ENCODE data around the gene TRIM39. TPM values are rescaled to one million over a fixed set of nuclear protein-coding genes. Genes with fewer than 3 reads are reported as not detected.

The TRIM39 gene
- total and polyA plus RNA-seq, 7 donors: 7.4 to 20.9 (median 11.4) TPM

GRCh38 chr6:30378290-30378937 lies 51.7 kb downstream of the TRIM39 start:
- peaks cover 0 to 18% (median 3%) of the 10 kb centered on the region in 3 donors for H3K27me3 ChIP-seq (ENCODE audit: insufficient read depth in 3 of 3, low read length in 2 of 3)
- DNase-seq (no peak), ATAC-seq (no peak)
- WGBS, 3 donors: 0 to 7% (median 3%) methylated on average over 1 of the region's 1 CpG
- no peaks in the 10 kb centered on the region for H3K9me3 ChIP-seq
- intact Hi-C loops (cut with DNase I): no loop called here
- no peak overlapping the region for H3K27ac ChIP-seq
- no peaks in the 10 kb centered on the region for H3K4me1 ChIP-seq
- TF ChIP-seq CTCF (IDR thresholded peaks at IDR 0.05): no peak
- H3K4me3 ChIP-seq: no peak overlapping the region
- no peaks in the 10 kb centered on the region for H3K36me3 ChIP-seq (ENCODE audit: insufficient read depth in 1 of 2, low read depth in 1 of 2)

- no peaks in the 10 kb centered on the region for H3K9me3 ChIP-seq
- 48 to 70% (median 62%) methylated on average over 5 of the region's 5 CpGs for WGBS, 3 donors
- no peak overlapping the region for H3K4me3 ChIP-seq
- no peak overlapping the region for H3K27ac ChIP-seq
- intact Hi-C loops (cut with DNase I): no loop called here
- ATAC-seq (no peak), DNase-seq (no peak)
- peaks cover 0 to 23% (median 3%) of the 10 kb centered on the region in 3 donors for H3K27me3 ChIP-seq (ENCODE audit: insufficient read depth in 3 of 3, low read length in 2 of 3)
- no peaks in the 10 kb centered on the region for H3K36me3 ChIP-seq (ENCODE audit: insufficient read depth in 1 of 2, low read depth in 1 of 2)
- no peak for TF ChIP-seq CTCF (IDR thresholded peaks at IDR 0.05)
- no peaks in the 10 kb centered on the region for H3K4me1 ChIP-seq
Measured at GRCh38 chr6:30380464-30380863, 53.7 kb downstream of the TRIM39 start.

GRCh38 chr6:30386166-30386565 lies 59.4 kb downstream of the TRIM39 start:
- Histone ChIP-seq H3K4me3 (no peak overlapping the region), H3K9me3 (no peaks in the 10 kb centered on the region), H3K27ac (no peak overlapping the region), H3K4me1 (no peaks in the 10 kb centered on the region), H3K36me3 (ENCODE audit: insufficient read depth in 1 of 2, low read depth in 1 of 2) (no peaks in the 10 kb centered on the region), H3K27me3 (ENCODE audit: insufficient read depth in 3 of 3, low read length in 2 of 3) (peaks cover 0 to 44% (median 0%) of the 10 kb centered on the region in 3 donors)
- intact Hi-C loops (cut with DNase I): no loop called here
- no peak for TF ChIP-seq CTCF (IDR thresholded peaks at IDR 0.05)
- no peak for ATAC-seq
- no peak for DNase-seq
- WGBS, 3 donors: 44 to 47% (median 46%) methylated on average over 3 of the region's 3 CpGs

GRCh38 chr6:30391240-30391639 lies 64.5 kb downstream of the TRIM39 start:
- DNase-seq: no peak
- 53 to 61% (median 59%) methylated on average over 3 of the region's 3 CpGs for WGBS, 3 donors
- intact Hi-C loops (cut with DNase I): loop anchor here in 1 of 2 donors (10.0 kb wide), 1 partner anchor 176 kb away; the partner anchor contains the start of gene TRIM26
- no peak overlapping the region for H3K27ac ChIP-seq
- no peak for TF ChIP-seq CTCF (IDR thresholded peaks at IDR 0.05)
- H3K4me1 ChIP-seq: no peaks in the 10 kb centered on the region
- H3K36me3 ChIP-seq (ENCODE audit: insufficient read depth in 1 of 2, low read depth in 1 of 2): no peaks in the 10 kb centered on the region
- no peaks in the 10 kb centered on the region for H3K9me3 ChIP-seq
- H3K27me3 ChIP-seq (ENCODE audit: insufficient read depth in 3 of 3, low read length in 2 of 3): peaks cover 0 to 44% (median 0%) of the 10 kb centered on the region in 3 donors
- no peak overlapping the region for H3K4me3 ChIP-seq
- no peak for ATAC-seq

Other genes with a start within 250 kb of the TRIM39 start
- gene TRIM31, start 213.8 kb upstream of the TRIM39 start, total RNA-seq: not detected
- gene TRIM31, start 213.8 kb upstream of the TRIM39 start, polyA plus RNA-seq: under 1 TPM in 2 of 3 donors, not detected in 1; 0.01 to 0.15 TPM
- not detected for gene TRIM40, start 190.8 kb upstream of the TRIM39 start, total RNA-seq
- under 1 TPM in 1 of 3 donors, not detected in 2; 0.03 TPM for gene TRIM40, start 190.8 kb upstream of the TRIM39 start, polyA plus RNA-seq
- gene TRIM10, start 165.7 kb upstream of the TRIM39 start, total RNA-seq: under 1 TPM in 1 of 4 donors, not detected in 3; 0.10 TPM
- not detected for gene TRIM10, start 165.7 kb upstream of the TRIM39 start, polyA plus RNA-seq
- not detected for gene TRIM15, start 163.4 kb upstream of the TRIM39 start, total RNA-seq
- under 1 TPM in 1 of 3 donors, not detected in 2; 0.01 TPM for gene TRIM15, start 163.4 kb upstream of the TRIM39 start, polyA plus RNA-seq
- 10 to 100 TPM; 13.2 to 18.1 (median 14.8) TPM for gene TRIM26, start 113.5 kb upstream of the TRIM39 start, total RNA-seq
- gene TRIM26, start 113.5 kb upstream of the TRIM39 start, polyA plus RNA-seq: 10 to 100 TPM; 13.1 to 36.4 (median 17.9) TPM
- gene RPP21, start 18.2 kb downstream of the TRIM39 start, total RNA-seq: 10 to 100 TPM; 28.9 to 44.2 (median 33.7) TPM
- 100 to 1,000 TPM; 104 to 120 (median 108) TPM for gene RPP21, start 18.2 kb downstream of the TRIM39 start, polyA plus RNA-seq
- 100 to 1,000 TPM in 1 of 4 donors, 10 to 100 TPM in 3; 85.1 to 152 (median 92.4) TPM for gene HLA-E, start 162.6 kb downstream of the TRIM39 start, total RNA-seq
- gene HLA-E, start 162.6 kb downstream of the TRIM39 start, polyA plus RNA-seq: 100 to 1,000 TPM in 1 of 3 donors, 10 to 100 TPM in 2; 75.2 to 168 (median 98.5) TPM
- gene GNL1, start 229.6 kb downstream of the TRIM39 start, total RNA-seq: 10 to 100 TPM; 20.1 to 26.3 (median 24.2) TPM
- gene GNL1, start 229.6 kb downstream of the TRIM39 start, polyA plus RNA-seq: 10 to 100 TPM; 14.2 to 32.3 (median 30.8) TPM
- gene PRR3, start 230.4 kb downstream of the TRIM39 start, total RNA-seq: 1 to 10 TPM; 1.5 to 3.5 (median 1.8) TPM
- gene PRR3, start 230.4 kb downstream of the TRIM39 start, polyA plus RNA-seq: 1 to 10 TPM; 2.3 to 5.1 (median 3.5) TPM
- 100 to 1,000 TPM in 1 of 4 donors, 10 to 100 TPM in 3; 64.2 to 108 (median 95.5) TPM for gene ABCF1, start 244.5 kb downstream of the TRIM39 start, total RNA-seq
- 100 to 1,000 TPM in 2 of 3 donors, 10 to 100 TPM in 1; 53.8 to 119 (median 108) TPM for gene ABCF1, start 244.5 kb downstream of the TRIM39 start, polyA plus RNA-seq